Keratinocyte (primary cell): ENCODE data around the gene PTP4A2. TPM values are rescaled to one million over a fixed set of nuclear protein-coding genes. Genes with fewer than 3 reads are reported as not detected.

Experiments used
- DNase-seq: peaks from one replicate; pipeline ENCODE4 v3.0.0-alpha.2; 2011; ENCODE audit warnings: low read depth, missing footprints, low spot score
- FAIRE-seq: peaks from 2 replicates; lab custom pipeline; 2011; peaks lifted over from hg19 to GRCh38; lab: Jason Lieb, UNC
- H2AFZ ChIP-seq: 2 replicates; pipeline ENCODE4 v1.6.0; 2012; ENCODE audit warnings: low read length, control low read depth, inconsistent platforms; ENCODE audit not compliant: control insufficient read depth
- H3K27ac ChIP-seq: 2 replicates; pipeline ENCODE4 v1.5.1; 2011; ENCODE audit warnings: low read length; ENCODE audit not compliant: control insufficient read depth, insufficient read depth
- H3K27me3 ChIP-seq: 3 replicates; pipeline ENCODE4 v1.6.0; 2011; ENCODE audit warnings: low read length; ENCODE audit not compliant: control insufficient read depth, insufficient read depth; ENCODE audit errors: extremely low read depth
- H3K36me3 ChIP-seq, 2 experiments: 2 replicates in 1 of 2; 3 replicates in 1 of 2; pipeline ENCODE4 v1.5.1; 2011; ENCODE audit warnings: low read length in 2 of 2, mild to moderate bottlenecking in 1 of 2; ENCODE audit not compliant: control insufficient read depth in 2 of 2, insufficient read depth in 2 of 2; ENCODE audit errors: extremely low read depth in 1 of 2
- H3K4me1 ChIP-seq: 3 replicates; pipeline ENCODE4 v1.5.1; 2011; ENCODE audit warnings: low read length; ENCODE audit not compliant: control insufficient read depth, insufficient read depth; ENCODE audit errors: extremely low read depth
- H3K4me2 ChIP-seq: 3 replicates; pipeline ENCODE4 v1.6.0; 2011; ENCODE audit warnings: low read depth, low read length; ENCODE audit not compliant: control insufficient read depth, insufficient read depth; ENCODE audit errors: extremely low read depth
- H3K4me3 ChIP-seq, 3 experiments: fragments of 200-600 bp in 1 of 3; sonication (generic) in 1 of 3; 2 replicates in 2 of 3; 3 replicates in 1 of 3; pipeline ENCODE4 v1.5.1; 2011 to 2016; ENCODE audit warnings: low read length in 3 of 3, mild to moderate bottlenecking in 3 of 3, control low read depth in 2 of 3, inconsistent platforms in 1 of 3, low read depth in 1 of 3, mixed read lengths in 1 of 3, mixed run types in 1 of 3, moderate library complexity in 1 of 3; ENCODE audit not compliant: control insufficient read depth in 2 of 3, insufficient read depth in 2 of 3; ENCODE audit errors: extremely low read depth in 1 of 3
- H3K79me2 ChIP-seq: 2 replicates; pipeline ENCODE4 v1.6.0; 2012; ENCODE audit warnings: low read length; ENCODE audit not compliant: control insufficient read depth, insufficient read depth
- H3K9ac ChIP-seq: 3 replicates; pipeline ENCODE4 v1.6.0; 2011; ENCODE audit warnings: low read length; ENCODE audit not compliant: control insufficient read depth, insufficient read depth; ENCODE audit errors: extremely low read depth
- H3K9me1 ChIP-seq: 3 replicates; pipeline ENCODE4 v1.6.0; 2011; ENCODE audit warnings: low read length; ENCODE audit not compliant: control insufficient read depth, insufficient read depth; ENCODE audit errors: extremely low read depth
- H3K9me3 ChIP-seq: 2 replicates; pipeline ENCODE4 v1.5.1; 2012; ENCODE audit warnings: low read depth, low read length; ENCODE audit not compliant: control insufficient read depth
- H4K20me1 ChIP-seq: 3 replicates; pipeline ENCODE4 v1.6.0; 2011; ENCODE audit warnings: low read length; ENCODE audit not compliant: control insufficient read depth, insufficient read depth; ENCODE audit errors: extremely low read depth
- CTCF ChIP-seq, 3 experiments: IDR thresholded peaks in 1 of 3; conservative IDR thresholded peaks in 1 of 3; optimal IDR thresholded peaks in 1 of 3; 2 replicates in 2 of 3; 3 replicates in 1 of 3; pipeline versions ENCODE3 to v1.5.1; 2011; ENCODE audit warnings: low read length in 3 of 3, mild to moderate bottlenecking in 3 of 3, moderate library complexity in 2 of 3, control low read depth in 1 of 3, inconsistent platforms in 1 of 3; ENCODE audit not compliant: insufficient read depth in 2 of 3; ENCODE audit errors: extremely low read depth in 1 of 3
- EZH2 ChIP-seq: IDR thresholded peaks from one replicate; pipeline ENCODE4 v1.6.1; 2012; ENCODE audit warnings: inconsistent platforms, mild to moderate bottlenecking, low read length, moderate library complexity
- dilution Hi-C: fragments of 300-500 bp; cut with MboI; formaldehyde crosslinking; loops from one replicate; pipeline ENCODE4 v1.7.0; 2020; ENCODE audit warnings: low sequenced_read_pairs; ENCODE audit not compliant: extremely low pct_ligation_motif_present
- polyA plus RNA-seq, 5 experiments: library from polyadenylated mRNA; depleted of rRNA in 3 of 5; stranded (reverse) in 3 of 5; stranded (forward) in 1 of 5; unstranded in 1 of 5; fragments of >200 nt; gene quantifications; 1 replicate in 1 of 5; 2 replicates in 3 of 5; 3 replicates in 1 of 5; pipeline versions ENCODE4 v1.2.1 to v1.2.3, GENCODE V29; 2011 to 2012; ENCODE audit warnings: missing spikeins in 2 of 5, low read depth in 1 of 5, low replicate concordance in 1 of 5

PTP4A2 gene
- polyA plus RNA-seq, 1 donor (not counting 4 experiments of a cell fraction or from before 2014, with no cell fraction given), result 368 TPM

GRCh38 chr1:31913968-31914367 is 24.2 kb downstream of the PTP4A2 start:
- FAIRE-seq, result no peak
- Histone ChIP-seq H3K9ac (no peak overlapping the region), H3K27ac (no peak overlapping the region)

GRCh38 chr1:31912839-31913239 is 25.3 kb downstream of the PTP4A2 start:
- no peak for FAIRE-seq
- TF ChIP-seq CTCF (optimal IDR thresholded peaks at IDR 0.05 in 1 of 3, IDR thresholded peaks at IDR 0.05 in 1 of 3, conservative IDR thresholded peaks at IDR 0.05 in 1 of 3; ENCODE audit: extremely low read depth in 1 of 3, insufficient read depth in 2 of 3, low read length in 3 of 3), result no peak
- no peak for TF ChIP-seq EZH2

More at GRCh38 chr1:31913968-31914367, 24.2 kb downstream of the PTP4A2 start:
- H3K27me3 ChIP-seq, result no peaks in the 10 kb centered on the region
- no peak overlapping the region for H2AFZ ChIP-seq
- peaks cover 3% of the 10 kb centered on the region for H3K4me1 ChIP-seq
- no peak for DNase-seq
- TF ChIP-seq EZH2, result no peak
- no peak overlapping the region for H3K4me2 ChIP-seq
- no peaks in the 10 kb centered on the region for H3K9me3 ChIP-seq
- dilution Hi-C loops, result no loop called here
- no peaks in the 10 kb centered on the region for H3K9me1 ChIP-seq
- H3K36me3 ChIP-seq, result peaks cover 15 to 37% of the 10 kb centered on the region in 2 experiments
- no peak overlapping the region for H3K4me3 ChIP-seq
- peaks cover 68% of the 10 kb centered on the region for H3K79me2 ChIP-seq
- H4K20me1 ChIP-seq, result no peaks in the 10 kb centered on the region

More at GRCh38 chr1:31912839-31913239, 25.3 kb downstream of the PTP4A2 start:
- Histone ChIP-seq H3K9me3 (no peaks in the 10 kb centered on the region), H3K4me1 (peaks cover 3% of the 10 kb centered on the region), H3K4me2 (no peak overlapping the region), H4K20me1 (no peaks in the 10 kb centered on the region), H3K27ac (no peak overlapping the region), H3K36me3 (peaks cover 20 to 37% of the 10 kb centered on the region in 2 experiments), H3K27me3 (no peaks in the 10 kb centered on the region), H3K4me3 (no peak overlapping the region), H2AFZ (no peak overlapping the region), H3K79me2 (peaks cover 58% of the 10 kb centered on the region), H3K9ac (no peak overlapping the region), H3K9me1 (no peaks in the 10 kb centered on the region)
- DNase-seq, result no peak
- dilution Hi-C loops, result no loop called here
